SK-N-SH (cell line): ENCODE measurements around the gene ZNF662. TPM values are rescaled to one million over a fixed set of nuclear protein-coding genes. Genes with fewer than 3 reads are reported as not detected.

Experiments used
- CTCF ChIA-PET: fragments of 300-600, 350-600 bp; formaldehyde crosslinking; extraction: SDS; loops from one replicate; lab custom pipeline; 2021; lab: Yijun Ruan, JAX
- POLR2A ChIA-PET: fragments of 350-600 bp; sonication (Branson Sonifier 250); formaldehyde crosslinking; extraction: SDS; loops from one replicate; lab custom pipeline; 2020; ENCODE audit warnings: antibody characterized with exemption, inconsistent platforms; lab: Yijun Ruan, JAX
- DNase-seq: peaks from one replicate; pipeline ENCODE4 v3.0.0; 2012
- H2AFZ ChIP-seq: fragments of 200-600 bp; sonication (generic); 2 replicates; pipeline ENCODE4 v1.8.1; 2016; ENCODE audit warnings: antibody characterized with exemption, mild to moderate bottlenecking, low read depth
- H3F3A ChIP-seq: fragments of 200-600 bp; sonication (generic); replicated peaks from 2 replicates; pipeline ENCODE3; 2016; ENCODE audit warnings: antibody characterized with exemption, mild to moderate bottlenecking; ENCODE audit not compliant: insufficient read depth
- H3K27ac ChIP-seq, 2 experiments: fragments of 200-500 bp in 1 of 2; fragments of 200-600 bp in 1 of 2; sonication (Bioruptor generic) in 1 of 2; sonication (generic), shearing (Covaris generic) in 1 of 2; 2 replicates each; pipeline versions ENCODE4 v1.5.1 to v1.6.1; 2014 to 2016; ENCODE audit warnings: low read depth in 2 of 2, inconsistent platforms in 1 of 2, low read length in 1 of 2, mild to moderate bottlenecking in 1 of 2, mixed read lengths in 1 of 2
- H3K27me3 ChIP-seq: fragments of 200-600 bp; sonication (generic), shearing (Covaris generic); 2 replicates; pipeline ENCODE4 v1.6.1; 2016; ENCODE audit warnings: mixed run types; ENCODE audit not compliant: insufficient read depth
- H3K36me3 ChIP-seq, 2 experiments: fragments of 200-500 bp in 1 of 2; fragments of 200-600 bp in 1 of 2; sonication (Bioruptor generic) in 1 of 2; sonication (generic) in 1 of 2; replicated peaks in 1 of 2; 2 replicates each; pipeline versions ENCODE3 to v1.5.1; 2014 to 2016; ENCODE audit warnings: low read length in 1 of 2, mild to moderate bottlenecking in 1 of 2; ENCODE audit not compliant: insufficient read depth in 2 of 2, control insufficient read depth in 1 of 2
- H3K4me1 ChIP-seq, 2 experiments: fragments of 200-500 bp in 1 of 2; fragments of 200-600 bp in 1 of 2; sonication (Bioruptor generic) in 1 of 2; sonication (generic), shearing (Covaris generic) in 1 of 2; 2 replicates each; pipeline versions ENCODE4 v1.5.1 to v1.6.1; 2014 to 2016; ENCODE audit warnings: low read depth in 1 of 2, low read length in 1 of 2, mixed run types in 1 of 2; ENCODE audit not compliant: insufficient read depth in 2 of 2, control insufficient read depth in 1 of 2
- H3K4me2 ChIP-seq: fragments of 200-600 bp; sonication (generic), shearing (Covaris generic); 2 replicates; pipeline ENCODE4 v1.6.1; 2017; ENCODE audit warnings: mixed run types
- H3K4me3 ChIP-seq, 2 experiments: fragments of 200-500 bp in 1 of 2; fragments of 200-600 bp in 1 of 2; sonication (Bioruptor generic) in 1 of 2; sonication (generic), shearing (Covaris generic) in 1 of 2; 2 replicates each; pipeline versions ENCODE4 v1.5.1 to v1.8.1; 2014 to 2016; ENCODE audit warnings: low read depth in 2 of 2, inconsistent platforms in 1 of 2, low read length in 1 of 2, mild to moderate bottlenecking in 1 of 2, mixed read lengths in 1 of 2, moderate library complexity in 1 of 2
- H3K79me2 ChIP-seq: fragments of 200-600 bp; sonication (generic); 2 replicates; pipeline ENCODE4 v1.8.1; 2017; ENCODE audit warnings: mild to moderate bottlenecking; ENCODE audit not compliant: insufficient read depth
- H3K9ac ChIP-seq: fragments of 200-600 bp; sonication (generic); 2 replicates; pipeline ENCODE4 v1.6.1; 2017; ENCODE audit warnings: mixed run types
- H3K9me2 ChIP-seq: fragments of 200-600 bp; sonication (generic); 2 replicates; pipeline ENCODE4 v1.6.1; 2017; ENCODE audit warnings: mixed run types
- H3K9me3 ChIP-seq: fragments of 200-600 bp; sonication (generic); 2 replicates; pipeline ENCODE4 v1.6.1; 2017; ENCODE audit warnings: mixed run types, mild to moderate bottlenecking, moderate library complexity
- H4K20me1 ChIP-seq: fragments of 200-600 bp; sonication (generic); 2 replicates; pipeline ENCODE4 v1.6.1; 2017; ENCODE audit warnings: mild to moderate bottlenecking, mixed run types; ENCODE audit not compliant: insufficient read depth
- EP300 ChIP-seq, 2 experiments: IDR thresholded peaks; 2 replicates each; pipeline versions ENCODE4 v1.4.0 to v1.6.1; 2012; ENCODE audit warnings: borderline replicate concordance in 1 of 2, low read depth in 1 of 2, low read length in 1 of 2
- FOSL2 ChIP-seq: IDR thresholded peaks from 2 replicates; pipeline ENCODE4 v1.4.0; 2012; ENCODE audit warnings: low read depth, mild to moderate bottlenecking, moderate library complexity, borderline replicate concordance
- FOXJ3 ChIP-seq: sonication (generic); formaldehyde crosslinking; IDR thresholded peaks from 2 replicates; pipeline ENCODE4 v1.5.1; 2020; ENCODE audit warnings: mild to moderate bottlenecking, missing genetic modification reagents
- GATA2 ChIP-seq: sonication (generic); formaldehyde crosslinking; IDR thresholded peaks from 2 replicates; pipeline ENCODE4 v1.5.0; 2020; ENCODE audit warnings: mild to moderate bottlenecking, missing genetic modification reagents
- JUND ChIP-seq: IDR thresholded peaks from 2 replicates; pipeline ENCODE4 v1.4.0; 2012
- MXI1 ChIP-seq: IDR thresholded peaks from 2 replicates; pipeline ENCODE4 v1.6.1; 2012; ENCODE audit warnings: mild to moderate bottlenecking, low read depth, low read length, improper control_type of control experiment
- RCOR1 ChIP-seq: fragments of 150-350 bp; IDR thresholded peaks from 2 replicates; pipeline ENCODE4 v1.6.1; 2017; ENCODE audit warnings: antibody characterized with exemption, low read length
- RFX5 ChIP-seq: IDR thresholded peaks from 2 replicates; pipeline ENCODE4 v1.6.1; 2012; ENCODE audit warnings: mild to moderate bottlenecking, improper control_type of control experiment, low read length
- SIN3A ChIP-seq: IDR thresholded peaks from 2 replicates; pipeline ENCODE4 v1.6.1; 2012; ENCODE audit warnings: low read depth, mild to moderate bottlenecking, low read length, moderate library complexity, borderline replicate concordance
- TCF12 ChIP-seq: IDR thresholded peaks from 2 replicates; pipeline ENCODE4 v1.4.0; 2012
- TEAD4 ChIP-seq: IDR thresholded peaks from 2 replicates; pipeline ENCODE4 v1.4.0; 2012; ENCODE audit warnings: mild to moderate bottlenecking, borderline replicate concordance; ENCODE audit not compliant: insufficient read depth
- WGBS: methylation state at CpG from one replicate; pipeline ENCODE4 v1.1.6; 2017; ENCODE audit warnings: low lambda C conversion rate; 5-methylcytosine and 5-hydroxymethylcytosine counted together
- polyA plus RNA-seq, 3 experiments: library from polyadenylated mRNA; depleted of rRNA; stranded (reverse); fragments of >200 nt; gene quantifications; 2 replicates each; pipeline ENCODE4 v1.2.3, GENCODE V29; 2012
- TF ChIP-seq, protein P1 (sequence below): IDR thresholded peaks from 2 replicates; pipeline ENCODE4; 2012
- TF ChIP-seq, protein P2 (sequence below): IDR thresholded peaks from 2 replicates; pipeline ENCODE4 v1.4.0; 2012; ENCODE audit warnings: low read depth, borderline replicate concordance
- TF ChIP-seq, protein P3 (sequence below): IDR thresholded peaks from 2 replicates; pipeline ENCODE4 v1.4.0; 2012; ENCODE audit warnings: low read depth, borderline replicate concordance

Gene ZNF662
- polyA plus RNA-seq, 1 of the 3 experiments (the other 2 are of a cell fraction) = 0.30 TPM

DNA sequence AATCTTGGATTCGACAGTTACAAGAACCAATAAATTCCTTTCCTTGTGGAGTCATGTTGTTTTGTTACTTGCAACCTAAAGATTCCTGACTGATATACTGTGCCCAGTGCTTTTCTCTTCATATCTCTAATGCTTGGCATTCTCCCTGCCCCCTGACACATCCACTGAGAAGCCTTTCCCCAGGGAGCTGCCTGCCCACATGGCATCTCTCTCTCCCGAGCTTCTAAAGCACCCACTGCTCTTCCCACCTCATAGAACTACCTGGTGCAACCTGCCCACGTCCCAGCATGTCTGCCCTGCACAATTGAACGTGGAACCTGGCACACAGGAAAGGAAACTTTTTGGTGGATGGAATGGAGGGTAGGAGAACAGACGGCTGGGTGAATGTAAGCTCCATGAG is 37.1 kb upstream of the ZNF662 start:
- no peak for DNase-seq
- Histone ChIP-seq H3K9me2 (no peaks in the 10 kb centered on the region), H3K27ac (no peak overlapping the region), H4K20me1 (no peaks in the 10 kb centered on the region), H3K79me2 (no peaks in the 10 kb centered on the region), H2AFZ (no peak overlapping the region), H3K27me3 (peaks cover 19% of the 10 kb centered on the region; the same call in 1 of the 2 replicates), H3K4me3 (no peak overlapping the region), H3F3A (no peaks in the 10 kb centered on the region), H3K9me3 (no peaks in the 10 kb centered on the region), H3K4me2 (no peak overlapping the region), H3K4me1 (peaks cover 0 to 22% of the 10 kb centered on the region in 2 experiments; a peak in 1 of 4 replicates), H3K36me3 (no peaks in the 10 kb centered on the region), H3K9ac (no peak overlapping the region)
- ChIA-PET POLR2A (no interaction called here), CTCF (interaction anchor here (0.9 to 7.5 kb wide), 5 partner anchors 13 to 93 kb away, joined by 3 to 42 read pairs (median 5); no protein-coding TSS in a partner anchor)
- no peak for TF ChIP-seq TEAD4
- TF ChIP-seq SIN3A = no peak
- no peak for TF ChIP-seq JUND
- TF ChIP-seq GATA2 (CRISPR knock-in tag) = no peak
- TF ChIP-seq FOSL2 = no peak
- 20% methylated on average over 5 of the region's 5 CpGs for WGBS

DNA sequence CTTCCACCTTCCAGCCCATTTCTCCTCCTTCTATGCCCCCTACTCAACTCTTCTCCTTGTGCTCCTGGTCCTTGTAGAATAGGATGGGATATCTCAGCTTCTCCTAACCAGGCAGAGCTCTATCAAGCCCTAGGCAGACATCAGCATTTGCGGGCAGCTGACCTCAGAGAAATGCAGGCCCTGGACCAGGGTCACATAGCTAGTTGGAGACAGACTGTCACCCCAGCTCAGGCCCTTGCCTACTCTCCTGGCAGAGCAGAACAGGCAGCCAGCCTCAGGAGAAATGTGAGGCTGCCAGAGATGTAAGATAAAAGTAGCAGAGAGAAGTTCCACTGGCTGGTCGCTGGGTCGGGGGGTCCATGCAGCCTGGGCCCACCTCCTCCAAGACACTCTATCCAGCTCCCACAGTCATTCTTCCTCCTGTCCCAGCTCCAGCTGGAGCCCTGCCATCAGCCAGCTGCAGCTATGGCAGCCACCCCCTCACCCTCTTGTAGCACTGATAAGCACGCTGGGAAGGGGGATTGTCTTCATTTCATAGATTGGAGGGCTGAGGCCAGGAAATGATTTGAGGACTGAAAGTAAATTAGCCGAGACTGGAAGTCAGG is 34.2 kb upstream of the ZNF662 start:
- Histone ChIP-seq H3K9me3 (no peaks in the 10 kb centered on the region), H3K79me2 (no peaks in the 10 kb centered on the region), H3K9ac (no peak overlapping the region), H3K4me1 (peaks cover 0 to 22% of the 10 kb centered on the region in 2 experiments; a peak in 1 of 4 replicates), H2AFZ (no peak overlapping the region), H4K20me1 (no peaks in the 10 kb centered on the region), H3K27ac (peak overlapping the region in 1 of 2 experiments; percentile 92; a peak in 2 of 4 replicates), H3F3A (no peaks in the 10 kb centered on the region), H3K4me2 (no peak overlapping the region), H3K27me3 (peaks cover 19% of the 10 kb centered on the region; the same call in 1 of the 2 replicates), H3K36me3 (no peaks in the 10 kb centered on the region), H3K9me2 (no peaks in the 10 kb centered on the region), H3K4me3 (no peak overlapping the region)
- TF ChIP-seq TCF12 = no peak
- TF ChIP-seq, protein P1, sequence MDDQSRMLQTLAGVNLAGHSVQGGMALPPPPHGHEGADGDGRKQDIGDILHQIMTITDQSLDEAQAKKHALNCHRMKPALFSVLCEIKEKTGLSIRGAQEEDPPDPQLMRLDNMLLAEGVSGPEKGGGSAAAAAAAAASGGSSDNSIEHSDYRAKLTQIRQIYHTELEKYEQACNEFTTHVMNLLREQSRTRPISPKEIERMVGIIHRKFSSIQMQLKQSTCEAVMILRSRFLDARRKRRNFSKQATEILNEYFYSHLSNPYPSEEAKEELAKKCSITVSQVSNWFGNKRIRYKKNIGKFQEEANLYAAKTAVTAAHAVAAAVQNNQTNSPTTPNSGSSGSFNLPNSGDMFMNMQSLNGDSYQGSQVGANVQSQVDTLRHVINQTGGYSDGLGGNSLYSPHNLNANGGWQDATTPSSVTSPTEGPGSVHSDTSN = no peak
- peak in 1 of 2 experiments; percentile 37; a peak in 2 of 4 replicates for TF ChIP-seq EP300 (IDR thresholded peaks at IDR 0.05; ENCODE audit: borderline replicate concordance in 1 of 2, low read depth in 1 of 2, low read length in 1 of 2)
- no peak for TF ChIP-seq FOXJ3
- TF ChIP-seq RCOR1 = 0 out of 2 replicates have a peak, but pooled peaks have one; percentile 6
- TF ChIP-seq RFX5 = no peak
- TF ChIP-seq, protein P2, sequence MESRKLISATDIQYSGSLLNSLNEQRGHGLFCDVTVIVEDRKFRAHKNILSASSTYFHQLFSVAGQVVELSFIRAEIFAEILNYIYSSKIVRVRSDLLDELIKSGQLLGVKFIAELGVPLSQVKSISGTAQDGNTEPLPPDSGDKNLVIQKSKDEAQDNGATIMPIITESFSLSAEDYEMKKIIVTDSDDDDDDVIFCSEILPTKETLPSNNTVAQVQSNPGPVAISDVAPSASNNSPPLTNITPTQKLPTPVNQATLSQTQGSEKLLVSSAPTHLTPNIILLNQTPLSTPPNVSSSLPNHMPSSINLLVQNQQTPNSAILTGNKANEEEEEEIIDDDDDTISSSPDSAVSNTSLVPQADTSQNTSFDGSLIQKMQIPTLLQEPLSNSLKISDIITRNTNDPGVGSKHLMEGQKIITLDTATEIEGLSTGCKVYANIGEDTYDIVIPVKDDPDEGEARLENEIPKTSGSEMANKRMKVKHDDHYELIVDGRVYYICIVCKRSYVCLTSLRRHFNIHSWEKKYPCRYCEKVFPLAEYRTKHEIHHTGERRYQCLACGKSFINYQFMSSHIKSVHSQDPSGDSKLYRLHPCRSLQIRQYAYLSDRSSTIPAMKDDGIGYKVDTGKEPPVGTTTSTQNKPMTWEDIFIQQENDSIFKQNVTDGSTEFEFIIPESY = no peak
- peak; percentile 82 for TF ChIP-seq GATA2 (CRISPR knock-in tag)
- 0 out of 2 replicates have a peak, but pooled peaks have one; percentile 22 for TF ChIP-seq MXI1
- TF ChIP-seq, protein P3, sequence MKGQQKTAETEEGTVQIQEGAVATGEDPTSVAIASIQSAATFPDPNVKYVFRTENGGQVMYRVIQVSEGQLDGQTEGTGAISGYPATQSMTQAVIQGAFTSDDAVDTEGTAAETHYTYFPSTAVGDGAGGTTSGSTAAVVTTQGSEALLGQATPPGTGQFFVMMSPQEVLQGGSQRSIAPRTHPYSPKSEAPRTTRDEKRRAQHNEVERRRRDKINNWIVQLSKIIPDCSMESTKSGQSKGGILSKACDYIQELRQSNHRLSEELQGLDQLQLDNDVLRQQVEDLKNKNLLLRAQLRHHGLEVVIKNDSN = no peak
- ChIA-PET POLR2A (no interaction called here), CTCF (interaction anchor here (1.6 to 8.2 kb wide), 4 partner anchors 10 to 92 kb away, joined by 5 to 42 read pairs (median 20); no protein-coding TSS in a partner anchor)
- 9% methylated on average over 4 of the region's 5 CpGs for WGBS
- peak; percentile 78 for DNase-seq
